Nephron progenitor cell (in vitro differentiated cells): ENCODE results near the gene FBXL15.

Experiments
- DNase-seq: peaks from one replicate; pipeline ENCODE4 v3.0.0; 2021
- H3K27ac Mint-ChIP-seq: 2 replicates; pipeline ENCODE4 v1.8.0; 2021; ENCODE audit warnings: mild to moderate bottlenecking, moderate library complexity, mixed read lengths
- H3K27me3 Mint-ChIP-seq: 2 replicates; pipeline ENCODE4 v1.8.0; 2021; ENCODE audit warnings: mild to moderate bottlenecking, low read depth, mixed read lengths; ENCODE audit not compliant: poor library complexity
- H3K36me3 Mint-ChIP-seq: 2 replicates; pipeline ENCODE4 v1.8.0; 2021; ENCODE audit warnings: low read depth, mixed read lengths
- H3K4me1 Mint-ChIP-seq: 2 replicates; pipeline ENCODE4 v1.8.0; 2021; ENCODE audit warnings: mixed read lengths
- H3K4me3 Mint-ChIP-seq: 2 replicates; pipeline ENCODE4 v1.8.0; 2021; ENCODE audit warnings: mild to moderate bottlenecking, moderate library complexity, mixed read lengths
- H3K9me3 Mint-ChIP-seq: 2 replicates; pipeline ENCODE4 v1.8.0; 2021; ENCODE audit warnings: mild to moderate bottlenecking, moderate library complexity, mixed read lengths
- TF ChIP-seq, protein P1 (sequence below): fragments of 200-600 bp; sonication (generic); IDR thresholded peaks from 2 replicates; pipeline ENCODE4 v1.5.0; 2021; ENCODE audit warnings: antibody characterized with exemption

Gene FBXL15

GRCh38 chr10:102424916-102425315 is 4.3 kb downstream of the FBXL15 start:
- Mint-ChIP-seq H3K36me3 (no peaks in the 10 kb centered on the region), H3K27ac (no peak overlapping the region)
- TF ChIP-seq, protein P1, sequence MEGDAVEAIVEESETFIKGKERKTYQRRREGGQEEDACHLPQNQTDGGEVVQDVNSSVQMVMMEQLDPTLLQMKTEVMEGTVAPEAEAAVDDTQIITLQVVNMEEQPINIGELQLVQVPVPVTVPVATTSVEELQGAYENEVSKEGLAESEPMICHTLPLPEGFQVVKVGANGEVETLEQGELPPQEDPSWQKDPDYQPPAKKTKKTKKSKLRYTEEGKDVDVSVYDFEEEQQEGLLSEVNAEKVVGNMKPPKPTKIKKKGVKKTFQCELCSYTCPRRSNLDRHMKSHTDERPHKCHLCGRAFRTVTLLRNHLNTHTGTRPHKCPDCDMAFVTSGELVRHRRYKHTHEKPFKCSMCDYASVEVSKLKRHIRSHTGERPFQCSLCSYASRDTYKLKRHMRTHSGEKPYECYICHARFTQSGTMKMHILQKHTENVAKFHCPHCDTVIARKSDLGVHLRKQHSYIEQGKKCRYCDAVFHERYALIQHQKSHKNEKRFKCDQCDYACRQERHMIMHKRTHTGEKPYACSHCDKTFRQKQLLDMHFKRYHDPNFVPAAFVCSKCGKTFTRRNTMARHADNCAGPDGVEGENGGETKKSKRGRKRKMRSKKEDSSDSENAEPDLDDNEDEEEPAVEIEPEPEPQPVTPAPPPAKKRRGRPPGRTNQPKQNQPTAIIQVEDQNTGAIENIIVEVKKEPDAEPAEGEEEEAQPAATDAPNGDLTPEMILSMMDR = no peak

DNA sequence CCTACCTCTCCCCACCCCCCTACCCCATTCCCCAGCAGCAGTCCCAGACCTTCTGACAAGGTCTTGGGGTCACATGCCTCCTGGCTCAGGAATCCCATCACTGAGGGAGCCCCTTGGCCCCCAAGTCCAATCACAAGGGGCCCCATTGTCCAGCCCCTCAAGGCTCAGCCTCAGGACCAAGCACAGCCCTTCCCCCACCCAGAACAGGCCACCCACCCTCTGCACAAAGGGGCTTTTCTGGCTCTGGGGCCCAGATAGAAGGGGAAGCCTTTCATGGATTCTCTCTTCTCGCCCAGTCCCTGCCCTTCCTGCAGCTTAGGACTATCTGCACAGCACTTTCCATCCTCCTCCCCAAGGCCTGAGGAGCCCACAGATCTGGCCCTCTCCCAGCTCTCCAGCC is 4.8 kb downstream of the FBXL15 start:
- no peak overlapping the region for H3K27ac Mint-ChIP-seq
- no peaks in the 10 kb centered on the region for H3K9me3 Mint-ChIP-seq
- peaks cover 8% of the 10 kb centered on the region for H3K27me3 Mint-ChIP-seq
- no peaks in the 10 kb centered on the region for H3K36me3 Mint-ChIP-seq
- TF ChIP-seq, protein P1 = no peak
- no peak overlapping the region for H3K4me3 Mint-ChIP-seq
- peaks cover 14% of the 10 kb centered on the region for H3K4me1 Mint-ChIP-seq
- DNase-seq = no peak

More at GRCh38 chr10:102424916-102425315, 4.3 kb downstream of the FBXL15 start:
- H3K27me3 Mint-ChIP-seq = peaks cover 8% of the 10 kb centered on the region
- DNase-seq = no peak
- H3K4me3 Mint-ChIP-seq = no peak overlapping the region
- H3K4me1 Mint-ChIP-seq = peaks cover 19% of the 10 kb centered on the region
- no peaks in the 10 kb centered on the region for H3K9me3 Mint-ChIP-seq

- no peak for DNase-seq
- H3K9me3 Mint-ChIP-seq = no peaks in the 10 kb centered on the region
- no peaks in the 10 kb centered on the region for H3K36me3 Mint-ChIP-seq
- H3K4me3 Mint-ChIP-seq = no peak overlapping the region
- H3K4me1 Mint-ChIP-seq = peaks cover 15% of the 10 kb centered on the region
- no peak overlapping the region for H3K27ac Mint-ChIP-seq
- H3K27me3 Mint-ChIP-seq = peaks cover 4% of the 10 kb centered on the region
- TF ChIP-seq, protein P1 = no peak
Observed at GRCh38 chr10:102426803-102427287, 6.2 kb downstream of the FBXL15 start.

GRCh38 chr10:102429468-102429867 is 8.8 kb downstream of the FBXL15 start:
- Mint-ChIP-seq H3K9me3 (no peaks in the 10 kb centered on the region), H3K4me1 (peaks cover 22% of the 10 kb centered on the region), H3K36me3 (no peaks in the 10 kb centered on the region), H3K27me3 (no peaks in the 10 kb centered on the region), H3K27ac (no peak overlapping the region), H3K4me3 (no peak overlapping the region)
- TF ChIP-seq, protein P1 = no peak
- no peak for DNase-seq

DNA sequence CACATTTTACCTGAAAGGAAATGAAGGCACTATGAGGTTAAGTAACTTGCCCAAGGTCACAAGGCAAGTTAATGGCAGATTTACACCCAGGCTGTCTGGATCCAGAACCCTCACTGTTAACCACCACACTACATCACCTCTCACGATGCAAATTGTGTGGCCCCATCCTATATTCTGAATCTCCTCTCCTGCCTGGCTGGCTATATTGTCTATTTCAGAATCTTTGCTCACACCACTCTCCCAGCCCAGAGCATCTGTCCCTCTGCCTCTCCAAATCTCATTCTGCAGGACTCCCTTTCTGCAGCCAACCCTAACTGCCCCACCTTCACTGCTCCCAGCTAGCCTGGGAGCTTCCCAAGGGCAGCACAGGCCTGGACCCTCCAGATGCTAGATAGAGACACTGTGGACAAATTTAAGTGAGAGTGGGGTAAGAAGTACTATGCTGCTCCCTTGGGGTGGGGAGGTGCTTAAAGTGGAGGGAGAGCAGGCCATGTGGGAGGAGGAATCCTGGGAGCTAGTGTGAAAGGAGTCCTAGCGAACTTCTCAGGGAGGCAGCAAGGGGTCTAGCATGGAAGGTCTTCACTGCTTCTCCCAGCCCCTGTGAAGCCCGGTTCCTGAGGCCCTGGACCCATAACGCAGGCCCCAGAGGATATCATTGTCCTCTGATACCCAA is 11.0 kb downstream of the FBXL15 start:
- TF ChIP-seq, protein P1 = no peak
- Mint-ChIP-seq H3K36me3 (no peaks in the 10 kb centered on the region), H3K27me3 (no peaks in the 10 kb centered on the region), H3K27ac (peak overlapping the region; percentile 26), H3K4me3 (peak overlapping the region; percentile 89), H3K9me3 (no peaks in the 10 kb centered on the region), H3K4me1 (peaks cover 43% of the 10 kb centered on the region)
- no peak for DNase-seq
